Activated CD4-positive, alpha-beta T cell treated with anti-CD3 and anti-CD28 coated beads for 4 hours (primary cell): Measurements from ENCODE around the gene CCR3.

ENCODE experiments used
- DNase-seq, 2 donors: peaks; one replicate each; pipeline ENCODE4 v3.0.0-alpha.2; 2020

CCR3 gene

GRCh38 chr3:46299608-46300460 is 57.6 kb downstream of the CCR3 start:
- no peak for DNase-seq

- no peak for DNase-seq
Observed at GRCh38 chr3:46300461-46300789, 58.2 kb downstream of the CCR3 start.

GRCh38 chr3:46301122-46301835 is 59.0 kb downstream of the CCR3 start:
- DNase-seq: no peak

- no peak for DNase-seq
Observed at GRCh38 chr3:46303240-46303639, 61.0 kb downstream of the CCR3 start.

- DNase-seq: no peak
Observed at GRCh38 chr3:46304739-46305138, 62.5 kb downstream of the CCR3 start.

GRCh38 chr3:46312991-46313390 is 70.7 kb downstream of the CCR3 start:
- DNase-seq: no peak

GRCh38 chr3:46314517-46314916 is 72.3 kb downstream of the CCR3 start:
- no peak for DNase-seq

GRCh38 chr3:46316206-46316605 is 73.9 kb downstream of the CCR3 start:
- no peak for DNase-seq
